ENCODE data around the gene LCORL.
A peak's percentile ranks its signal among the peaks of the same experiment; 100 is the strongest.
"Not testable (repeated sequence)": the region's sequence is repeated elsewhere in the genome, so short reads cannot be mapped to it uniquely, and the experiment has no call there.

The LCORL gene

DNA sequence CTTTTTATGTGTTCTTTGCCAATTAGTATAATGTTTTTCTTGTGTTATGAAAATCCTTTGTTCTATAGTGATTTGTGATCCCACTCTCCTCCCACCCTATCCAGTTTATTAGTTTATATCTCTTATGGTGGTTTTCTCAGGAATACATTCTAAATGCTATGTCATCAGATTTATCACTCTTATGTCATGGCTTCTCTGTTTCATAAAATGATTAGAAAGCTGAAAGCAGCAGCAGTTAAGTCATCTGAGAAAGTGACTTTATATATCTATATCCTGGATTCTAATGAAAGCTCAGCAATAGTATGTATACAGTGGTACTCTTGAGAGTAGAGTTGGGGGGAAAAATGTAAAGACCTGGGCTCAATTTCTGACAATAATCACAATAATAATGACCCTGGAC lies 169.6 kb downstream of the LCORL start:
- no peak for DNase-seq (ENCODE audit: low read depth in 1 of 2, low spot score in 1 of 2)
- H3K27me3 ChIP-seq (ENCODE audit: insufficient read depth, poor library complexity, severe bottlenecking) = no peaks in the 10 kb centered on the region
- no peak overlapping the region for H3K4me3 ChIP-seq (replicated peaks; ENCODE audit: insufficient read depth, low read length)
- TF ChIP-seq POLR2AphosphoS5 (IDR thresholded peaks at IDR 0.05; ENCODE audit: low read depth) (no peak), GABPA (IDR thresholded peaks at IDR 0.05; ENCODE audit: low read depth) (no peak), SPI1 (IDR thresholded peaks at IDR 0.05; ENCODE audit: borderline replicate concordance, low read depth) (no peak)
- TF ChIP-seq, protein P1, sequence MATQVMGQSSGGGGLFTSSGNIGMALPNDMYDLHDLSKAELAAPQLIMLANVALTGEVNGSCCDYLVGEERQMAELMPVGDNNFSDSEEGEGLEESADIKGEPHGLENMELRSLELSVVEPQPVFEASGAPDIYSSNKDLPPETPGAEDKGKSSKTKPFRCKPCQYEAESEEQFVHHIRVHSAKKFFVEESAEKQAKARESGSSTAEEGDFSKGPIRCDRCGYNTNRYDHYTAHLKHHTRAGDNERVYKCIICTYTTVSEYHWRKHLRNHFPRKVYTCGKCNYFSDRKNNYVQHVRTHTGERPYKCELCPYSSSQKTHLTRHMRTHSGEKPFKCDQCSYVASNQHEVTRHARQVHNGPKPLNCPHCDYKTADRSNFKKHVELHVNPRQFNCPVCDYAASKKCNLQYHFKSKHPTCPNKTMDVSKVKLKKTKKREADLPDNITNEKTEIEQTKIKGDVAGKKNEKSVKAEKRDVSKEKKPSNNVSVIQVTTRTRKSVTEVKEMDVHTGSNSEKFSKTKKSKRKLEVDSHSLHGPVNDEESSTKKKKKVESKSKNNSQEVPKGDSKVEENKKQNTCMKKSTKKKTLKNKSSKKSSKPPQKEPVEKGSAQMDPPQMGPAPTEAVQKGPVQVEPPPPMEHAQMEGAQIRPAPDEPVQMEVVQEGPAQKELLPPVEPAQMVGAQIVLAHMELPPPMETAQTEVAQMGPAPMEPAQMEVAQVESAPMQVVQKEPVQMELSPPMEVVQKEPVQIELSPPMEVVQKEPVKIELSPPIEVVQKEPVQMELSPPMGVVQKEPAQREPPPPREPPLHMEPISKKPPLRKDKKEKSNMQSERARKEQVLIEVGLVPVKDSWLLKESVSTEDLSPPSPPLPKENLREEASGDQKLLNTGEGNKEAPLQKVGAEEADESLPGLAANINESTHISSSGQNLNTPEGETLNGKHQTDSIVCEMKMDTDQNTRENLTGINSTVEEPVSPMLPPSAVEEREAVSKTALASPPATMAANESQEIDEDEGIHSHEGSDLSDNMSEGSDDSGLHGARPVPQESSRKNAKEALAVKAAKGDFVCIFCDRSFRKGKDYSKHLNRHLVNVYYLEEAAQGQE (IDR thresholded peaks at IDR 0.05; ENCODE audit: insufficient replicate concordance, low read depth) = no peak
- TF ChIP-seq, protein P2, sequence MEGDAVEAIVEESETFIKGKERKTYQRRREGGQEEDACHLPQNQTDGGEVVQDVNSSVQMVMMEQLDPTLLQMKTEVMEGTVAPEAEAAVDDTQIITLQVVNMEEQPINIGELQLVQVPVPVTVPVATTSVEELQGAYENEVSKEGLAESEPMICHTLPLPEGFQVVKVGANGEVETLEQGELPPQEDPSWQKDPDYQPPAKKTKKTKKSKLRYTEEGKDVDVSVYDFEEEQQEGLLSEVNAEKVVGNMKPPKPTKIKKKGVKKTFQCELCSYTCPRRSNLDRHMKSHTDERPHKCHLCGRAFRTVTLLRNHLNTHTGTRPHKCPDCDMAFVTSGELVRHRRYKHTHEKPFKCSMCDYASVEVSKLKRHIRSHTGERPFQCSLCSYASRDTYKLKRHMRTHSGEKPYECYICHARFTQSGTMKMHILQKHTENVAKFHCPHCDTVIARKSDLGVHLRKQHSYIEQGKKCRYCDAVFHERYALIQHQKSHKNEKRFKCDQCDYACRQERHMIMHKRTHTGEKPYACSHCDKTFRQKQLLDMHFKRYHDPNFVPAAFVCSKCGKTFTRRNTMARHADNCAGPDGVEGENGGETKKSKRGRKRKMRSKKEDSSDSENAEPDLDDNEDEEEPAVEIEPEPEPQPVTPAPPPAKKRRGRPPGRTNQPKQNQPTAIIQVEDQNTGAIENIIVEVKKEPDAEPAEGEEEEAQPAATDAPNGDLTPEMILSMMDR (IDR thresholded peaks at IDR 0.05; ENCODE audit: insufficient read depth, low read length) = no peak
- H3K27ac ChIP-seq (replicated peaks) = no peak overlapping the region

DNA sequence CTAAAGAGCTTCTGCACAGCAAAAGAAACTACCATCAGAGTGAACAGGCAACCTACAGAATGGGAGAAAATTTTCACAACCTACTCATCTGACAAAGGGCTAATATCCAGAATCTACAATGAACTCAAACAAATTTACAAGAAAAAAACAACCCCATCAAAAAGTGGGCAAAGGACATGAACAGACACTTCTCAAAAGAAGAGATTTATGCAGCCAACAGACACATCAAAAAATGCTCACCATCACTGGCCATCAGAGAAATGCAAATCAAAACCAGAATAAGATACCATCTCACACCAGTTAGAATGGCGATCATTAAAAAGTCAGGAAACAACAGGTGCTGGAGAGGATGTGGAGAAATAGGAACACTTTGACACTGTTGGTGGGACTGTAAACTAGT lies 171.3 kb downstream of the LCORL start:
- H3K27ac ChIP-seq (replicated peaks); DNase-seq (ENCODE audit: low read depth in 1 of 2, low spot score in 1 of 2); H3K27me3 ChIP-seq (ENCODE audit: insufficient read depth, poor library complexity, severe bottlenecking); H3K4me3 ChIP-seq (replicated peaks; ENCODE audit: insufficient read depth, low read length): not testable (repeated sequence)

DNA sequence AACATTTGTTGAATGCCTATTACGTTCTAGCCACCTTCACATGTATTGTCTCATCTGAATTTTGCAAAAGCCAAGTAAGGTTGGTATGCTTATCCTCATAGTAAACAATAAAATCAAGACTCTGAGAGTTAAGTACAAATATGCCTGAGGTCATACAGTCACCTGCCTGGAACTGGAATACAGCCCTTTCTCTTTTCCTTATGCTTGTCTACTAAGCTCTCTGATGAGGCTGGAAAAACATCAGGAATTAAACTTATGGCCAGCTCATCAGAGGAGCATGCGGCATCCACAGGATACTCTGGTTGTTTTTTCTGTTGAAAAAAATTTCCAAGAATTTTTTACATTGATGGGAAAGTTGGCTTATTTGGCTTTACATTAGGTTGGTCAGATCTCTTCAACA lies 175.3 kb downstream of the LCORL start:
- TF ChIP-seq GABPA (IDR thresholded peaks at IDR 0.05; ENCODE audit: low read depth) (no peak), POLR2AphosphoS5 (IDR thresholded peaks at IDR 0.05; ENCODE audit: low read depth) (no peak)
- TF ChIP-seq, protein P2 (IDR thresholded peaks at IDR 0.05; ENCODE audit: insufficient read depth, low read length) = no peak
- Histone ChIP-seq H3K27ac (replicated peaks) (no peak overlapping the region), H3K27me3 (ENCODE audit: insufficient read depth, poor library complexity, severe bottlenecking) (no peaks in the 10 kb centered on the region), H3K4me3 (replicated peaks; ENCODE audit: insufficient read depth, low read length) (no peak overlapping the region)
- no peak for DNase-seq (ENCODE audit: low read depth in 1 of 2, low spot score in 1 of 2)

DNA sequence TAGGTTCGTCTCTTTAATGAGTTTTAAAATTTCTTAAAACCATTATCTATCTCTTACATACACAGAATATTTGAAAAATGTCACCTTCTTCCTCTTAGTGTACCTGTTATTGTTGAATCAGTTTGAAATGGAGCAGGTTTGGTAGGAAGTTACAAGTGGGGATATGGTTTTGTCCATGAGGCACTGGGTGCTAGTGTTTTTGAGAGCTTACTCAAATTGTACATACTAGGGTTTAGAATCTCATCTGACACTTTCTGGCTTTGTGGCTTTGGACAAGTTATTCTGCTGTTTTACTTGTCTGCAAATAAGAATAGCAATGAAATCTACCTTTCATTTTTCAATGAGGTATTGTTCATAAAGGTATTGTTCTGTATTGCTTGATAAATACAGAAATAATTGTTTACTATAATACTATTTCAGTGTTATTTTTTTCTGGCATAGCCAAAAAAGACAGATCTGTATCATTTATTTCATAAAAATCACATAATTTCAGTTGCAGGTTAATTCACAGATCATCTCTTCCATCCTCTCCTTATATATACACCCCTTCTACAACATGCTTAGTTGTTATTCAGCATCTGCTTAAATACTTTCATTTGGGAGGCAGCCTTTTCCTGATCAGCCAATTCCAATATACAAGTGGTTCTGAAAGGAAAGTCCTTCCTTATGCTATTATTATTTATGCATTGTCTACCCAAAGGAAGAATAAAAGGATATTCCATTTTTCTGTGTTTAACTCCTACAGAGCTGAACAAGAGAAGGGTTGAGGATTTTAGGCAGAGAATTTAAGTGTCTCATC lies 197.5 kb downstream of the LCORL start:
- Histone ChIP-seq H3K27ac (replicated peaks) (no peak overlapping the region), H3K4me3 (replicated peaks; ENCODE audit: insufficient read depth, low read length) (no peak overlapping the region), H3K27me3 (ENCODE audit: insufficient read depth, poor library complexity, severe bottlenecking) (no peaks in the 10 kb centered on the region)
- no peak for DNase-seq (ENCODE audit: low read depth in 1 of 2, low spot score in 1 of 2)
- TF ChIP-seq POLR2AphosphoS5 (IDR thresholded peaks at IDR 0.05; ENCODE audit: low read depth) (no peak), GABPA (IDR thresholded peaks at IDR 0.05; ENCODE audit: low read depth) (no peak), SPI1 (IDR thresholded peaks at IDR 0.05; ENCODE audit: borderline replicate concordance, low read depth) (no peak)

DNA sequence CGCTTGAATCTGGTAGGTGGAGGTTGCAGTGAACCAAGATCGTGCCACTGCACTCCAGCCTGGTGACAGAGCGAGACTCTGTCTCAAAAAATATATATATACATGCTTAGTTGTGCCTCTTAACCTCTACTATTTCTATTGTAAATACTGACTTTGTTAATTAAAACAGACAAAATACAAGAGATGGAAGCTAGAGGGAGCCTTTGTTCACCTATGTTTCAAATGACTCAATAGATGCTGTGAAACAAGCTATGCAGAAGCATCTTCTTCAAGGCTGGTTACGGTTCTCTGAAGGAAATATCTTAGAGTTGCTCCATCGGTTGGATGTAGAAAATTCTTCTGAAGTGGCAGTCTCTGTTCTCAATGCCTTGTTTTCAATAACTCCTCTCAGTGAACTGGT lies 204.5 kb downstream of the LCORL start:
- Histone ChIP-seq H3K4me3 (replicated peaks; ENCODE audit: insufficient read depth, low read length) (no peak overlapping the region), H3K27me3 (ENCODE audit: insufficient read depth, poor library complexity, severe bottlenecking) (no peaks in the 10 kb centered on the region), H3K27ac (replicated peaks) (no peak overlapping the region)
- peak in 1 of 2 experiments; percentile 10 for DNase-seq (ENCODE audit: low read depth in 1 of 2, low spot score in 1 of 2)
- TF ChIP-seq, protein P1 (IDR thresholded peaks at IDR 0.05; ENCODE audit: insufficient replicate concordance, low read depth) = no peak
- TF ChIP-seq SPI1 (IDR thresholded peaks at IDR 0.05; ENCODE audit: borderline replicate concordance, low read depth) = no peak
- TF ChIP-seq, protein P2 (IDR thresholded peaks at IDR 0.05; ENCODE audit: insufficient read depth, low read length) = peak; percentile 26
